Measurements from ENCODE around the gene EDN3. TPM values are rescaled to one million over a fixed set of nuclear protein-coding genes. Genes with fewer than 3 reads are reported as not detected.

The EDN3 gene
- total and polyA plus RNA-seq, 7 donors: 0.62 to 2.3 (median 1.3) TPM

GRCh38 chr20:59322585-59323454 is 22.4 kb downstream of the EDN3 start:
- H3K27ac ChIP-seq: no peak overlapping the region
- H3K4me1 ChIP-seq: no peaks in the 10 kb centered on the region
- ATAC-seq (no peak), DNase-seq (no peak)
- H3K27me3 ChIP-seq (ENCODE audit: insufficient read depth in 3 of 3, low read length in 2 of 3): peaks cover 0 to 40% (median 4%) of the 10 kb centered on the region in 3 donors
- 62 to 68% (median 67%) methylated on average over 17 of the region's 17 CpGs for WGBS, 3 donors
- H3K36me3 ChIP-seq (ENCODE audit: insufficient read depth in 1 of 2, low read depth in 1 of 2): no peaks in the 10 kb centered on the region
- intact Hi-C loops (cut with DNase I): no loop called here
- no peak for TF ChIP-seq CTCF (IDR thresholded peaks at IDR 0.05)
- H3K4me3 ChIP-seq: no peak overlapping the region
- no peaks in the 10 kb centered on the region for H3K9me3 ChIP-seq

- intact Hi-C loops (cut with DNase I): no loop called here
- no peak for TF ChIP-seq CTCF (IDR thresholded peaks at IDR 0.05)
- Histone ChIP-seq H3K27ac (no peak overlapping the region), H3K4me3 (no peak overlapping the region), H3K36me3 (ENCODE audit: insufficient read depth in 1 of 2, low read depth in 1 of 2) (no peaks in the 10 kb centered on the region), H3K27me3 (ENCODE audit: insufficient read depth in 3 of 3, low read length in 2 of 3) (peaks cover 0 to 34% (median 4%) of the 10 kb centered on the region in 3 donors), H3K9me3 (no peaks in the 10 kb centered on the region), H3K4me1 (no peaks in the 10 kb centered on the region)
- ATAC-seq (no peak), DNase-seq (no peak)
- 80 to 88% (median 85%) methylated on average over 5 of the region's 5 CpGs for WGBS, 3 donors
Measured at GRCh38 chr20:59323731-59324130, 23.3 kb downstream of the EDN3 start.

- DNase-seq (no peak), ATAC-seq (no peak)
- 31 to 46% (median 33%) methylated on average over 10 of the region's 10 CpGs for WGBS, 3 donors
- no peaks in the 10 kb centered on the region for H3K36me3 ChIP-seq (ENCODE audit: insufficient read depth in 1 of 2, low read depth in 1 of 2)
- TF ChIP-seq CTCF (IDR thresholded peaks at IDR 0.05): no peak
- no peaks in the 10 kb centered on the region for H3K4me1 ChIP-seq
- H3K4me3 ChIP-seq: no peak overlapping the region
- peaks cover 0 to 27% (median 4%) of the 10 kb centered on the region in 3 donors for H3K27me3 ChIP-seq (ENCODE audit: insufficient read depth in 3 of 3, low read length in 2 of 3)
- H3K27ac ChIP-seq: no peak overlapping the region
- no peaks in the 10 kb centered on the region for H3K9me3 ChIP-seq
- intact Hi-C loops (cut with DNase I): no loop called here
Measured at GRCh38 chr20:59324521-59325141, 24.2 kb downstream of the EDN3 start.

- 76 to 81% (median 81%) methylated on average over 10 of the region's 10 CpGs for WGBS, 3 donors
Measured at GRCh38 chr20:59325142-59325523, 24.7 kb downstream of the EDN3 start.

More at GRCh38 chr20:59325142-59325523, 24.7 kb downstream of the EDN3 start:
- no peak overlapping the region for H3K4me3 ChIP-seq
- no peaks in the 10 kb centered on the region for H3K9me3 ChIP-seq
- no peaks in the 10 kb centered on the region for H3K36me3 ChIP-seq (ENCODE audit: insufficient read depth in 1 of 2, low read depth in 1 of 2)
- DNase-seq (no peak), ATAC-seq (no peak)
- TF ChIP-seq CTCF (IDR thresholded peaks at IDR 0.05): no peak
- no peak overlapping the region for H3K27ac ChIP-seq
- intact Hi-C loops (cut with DNase I): no loop called here
- H3K27me3 ChIP-seq (ENCODE audit: insufficient read depth in 3 of 3, low read length in 2 of 3): peaks cover 0 to 27% (median 4%) of the 10 kb centered on the region in 3 donors
- H3K4me1 ChIP-seq: no peaks in the 10 kb centered on the region

Data from psoas muscle (tissue), 8 donors.